K562 (cell line): ENCODE results near the gene ZBTB32. TPM values are rescaled to one million over a fixed set of nuclear protein-coding genes. Genes with fewer than 3 reads are reported as not detected.

ENCODE experiments used
- CBFB ChIP-seq: sonication (generic); formaldehyde crosslinking; IDR thresholded peaks from 2 replicates; pipeline ENCODE4 v1.4.0; 2020; ENCODE audit warnings: mild to moderate bottlenecking, missing genetic modification reagents
- DMBX1 ChIP-seq: fragments of 250-450 bp; sonication (Bioruptor Pico); IDR thresholded peaks from 2 replicates; pipeline ENCODE4 v1.8.0; 2022; ENCODE audit warnings: inconsistent platforms, mild to moderate bottlenecking, moderate library complexity, borderline replicate concordance
- FOXO4 ChIP-seq: fragments of 450-650 bp; formaldehyde crosslinking; IDR thresholded peaks from 2 replicates; pipeline ENCODE4 v1.4.0; 2020; ENCODE audit warnings: mild to moderate bottlenecking, moderate library complexity
- KAT2B ChIP-seq: IDR thresholded peaks from one replicate; pipeline ENCODE4 v1.6.1; 2012; ENCODE audit warnings: low read depth, mild to moderate bottlenecking, control low read depth, inconsistent platforms, low read length, moderate library complexity
- KAT7 ChIP-seq: sonication (generic); formaldehyde crosslinking; IDR thresholded peaks from 2 replicates; pipeline ENCODE4 v1.8.0; 2022; ENCODE audit warnings: missing genetic modification reagents, mild to moderate bottlenecking, borderline replicate concordance
- KDM4B ChIP-seq, 2 experiments: fragments of 450-650 bp in 1 of 2; sonication (generic) in 1 of 2; IDR thresholded peaks; 2 replicates each; pipeline ENCODE4 v1.6.1; 2016 to 2017; ENCODE audit warnings: borderline replicate concordance in 2 of 2, antibody characterized with exemption in 1 of 2, low read depth in 1 of 2, mild to moderate bottlenecking in 1 of 2
- L3MBTL2 ChIP-seq: fragments of 450-650 bp; IDR thresholded peaks from 2 replicates; pipeline ENCODE4 v1.6.1; 2016; ENCODE audit warnings: mild to moderate bottlenecking, moderate library complexity
- MED1 ChIP-seq: sonication (generic); formaldehyde crosslinking; IDR thresholded peaks from 2 replicates; pipeline ENCODE4 v1.8.1; 2023; ENCODE audit warnings: missing genetic modification reagents, borderline replicate concordance
- MYNN ChIP-seq, 2 experiments: sonication (generic); formaldehyde crosslinking in 1 of 2; IDR thresholded peaks; 2 replicates each; pipeline versions ENCODE4 v1.5.0 to v1.6.1; 2016 to 2020; ENCODE audit warnings: antibody characterized with exemption in 1 of 2, missing genetic modification reagents in 1 of 2
- PTBP1 ChIP-seq: fragments of 200-400 bp; formaldehyde crosslinking; IDR thresholded peaks from 2 replicates; pipeline ENCODE4 v1.6.1; 2017; ENCODE audit warnings: low read depth, low read length
- RHOXF2B ChIP-seq: fragments of 250-450 bp; sonication (Bioruptor Pico); conservative IDR thresholded peaks from 2 replicates; pipeline ENCODE4 v1.5.1; 2021
- SMAD4 ChIP-seq: fragments of 250-450 bp; sonication (Bioruptor Pico); conservative IDR thresholded peaks from 2 replicates; pipeline ENCODE4 v1.8.0; 2021; ENCODE audit warnings: inconsistent platforms, mild to moderate bottlenecking, moderate library complexity
- SMARCE1 ChIP-seq: fragments of 450-650 bp; IDR thresholded peaks from 2 replicates; pipeline ENCODE4 v1.7.1; 2016; ENCODE audit warnings: mild to moderate bottlenecking
- SRSF1 ChIP-seq: fragments of 200-400 bp; formaldehyde crosslinking; IDR thresholded peaks from 2 replicates; pipeline ENCODE4 v1.6.1; 2017; ENCODE audit warnings: mild to moderate bottlenecking, low read depth, low read length, moderate library complexity
- STAT5A ChIP-seq: IDR thresholded peaks from 2 replicates; pipeline ENCODE4 v1.6.1; 2012; ENCODE audit warnings: low read length, inconsistent platforms, borderline replicate concordance
- TAF9B ChIP-seq: fragments of 450-650 bp; IDR thresholded peaks from 2 replicates; pipeline ENCODE4 v1.6.1; 2018; ENCODE audit warnings: mild to moderate bottlenecking; ENCODE audit not compliant: partially characterized antibody
- TSC22D4 ChIP-seq: fragments of 450-650 bp; IDR thresholded peaks from 2 replicates; pipeline ENCODE4 v1.6.1; 2016; ENCODE audit warnings: missing genetic modification characterization, missing biosample characterization, control low read depth
- ZNF174 ChIP-seq: fragments of 250-450 bp; sonication (Bioruptor Pico); IDR thresholded peaks from 2 replicates; pipeline ENCODE4 v1.4.0; 2020; ENCODE audit warnings: mild to moderate bottlenecking
- ZNF23 ChIP-seq: fragments of 250-450 bp; sonication (Bioruptor Pico); IDR thresholded peaks from 2 replicates; pipeline ENCODE4 v1.4.0; 2020; ENCODE audit warnings: mild to moderate bottlenecking
- polyA plus RNA-seq, 8 experiments: library from polyadenylated mRNA; depleted of rRNA in 4 of 8; stranded (reverse) in 5 of 8; unstranded in 3 of 8; fragments of >200 nt; fragmentation: Nextera tagmentation in 2 of 8; fragmentation: Illumina TruSeq in 1 of 8; extraction: Ambion mirVana in 2 of 8; extraction: Trizol in 1 of 8; gene quantifications; 2 replicates each; pipeline versions ENCODE4 v1.2.1 to v1.2.3, GENCODE V29; 2011 to 2014; ENCODE audit warnings: inconsistent platforms in 1 of 8, missing spikeins in 1 of 8
- total RNA-seq, 7 experiments: library from RNA; depleted of rRNA in 6 of 7; stranded (reverse); fragments of >200 nt in 6 of 7; fragmentation: Illumina TruSeq in 2 of 7; extraction: Trizol in 2 of 7; gene quantifications; 2 replicates each; pipeline versions ENCODE4 v1.2.1 to v1.2.3, GENCODE V29; 2011 to 2021; ENCODE audit warnings: low replicate concordance in 1 of 7
- TF ChIP-seq, protein P1 (sequence below): sonication (generic); formaldehyde crosslinking; IDR thresholded peaks from 2 replicates; pipeline ENCODE4 v1.8.0; 2023; ENCODE audit warnings: missing genetic modification reagents, mild to moderate bottlenecking, borderline replicate concordance
- TF ChIP-seq, protein P2 (sequence below): fragments of 250-450 bp; sonication (Bioruptor Pico); IDR thresholded peaks from 2 replicates; pipeline ENCODE4 v1.6.1; 2021; ENCODE audit warnings: mild to moderate bottlenecking

ZBTB32 gene
- total and polyA plus RNA-seq, 9 of the 15 experiments (the other 6 are each of a cell fraction or from before 2014, with no cell fraction given): 0.20 TPM; not detected in 8

- TF ChIP-seq, protein P1, sequence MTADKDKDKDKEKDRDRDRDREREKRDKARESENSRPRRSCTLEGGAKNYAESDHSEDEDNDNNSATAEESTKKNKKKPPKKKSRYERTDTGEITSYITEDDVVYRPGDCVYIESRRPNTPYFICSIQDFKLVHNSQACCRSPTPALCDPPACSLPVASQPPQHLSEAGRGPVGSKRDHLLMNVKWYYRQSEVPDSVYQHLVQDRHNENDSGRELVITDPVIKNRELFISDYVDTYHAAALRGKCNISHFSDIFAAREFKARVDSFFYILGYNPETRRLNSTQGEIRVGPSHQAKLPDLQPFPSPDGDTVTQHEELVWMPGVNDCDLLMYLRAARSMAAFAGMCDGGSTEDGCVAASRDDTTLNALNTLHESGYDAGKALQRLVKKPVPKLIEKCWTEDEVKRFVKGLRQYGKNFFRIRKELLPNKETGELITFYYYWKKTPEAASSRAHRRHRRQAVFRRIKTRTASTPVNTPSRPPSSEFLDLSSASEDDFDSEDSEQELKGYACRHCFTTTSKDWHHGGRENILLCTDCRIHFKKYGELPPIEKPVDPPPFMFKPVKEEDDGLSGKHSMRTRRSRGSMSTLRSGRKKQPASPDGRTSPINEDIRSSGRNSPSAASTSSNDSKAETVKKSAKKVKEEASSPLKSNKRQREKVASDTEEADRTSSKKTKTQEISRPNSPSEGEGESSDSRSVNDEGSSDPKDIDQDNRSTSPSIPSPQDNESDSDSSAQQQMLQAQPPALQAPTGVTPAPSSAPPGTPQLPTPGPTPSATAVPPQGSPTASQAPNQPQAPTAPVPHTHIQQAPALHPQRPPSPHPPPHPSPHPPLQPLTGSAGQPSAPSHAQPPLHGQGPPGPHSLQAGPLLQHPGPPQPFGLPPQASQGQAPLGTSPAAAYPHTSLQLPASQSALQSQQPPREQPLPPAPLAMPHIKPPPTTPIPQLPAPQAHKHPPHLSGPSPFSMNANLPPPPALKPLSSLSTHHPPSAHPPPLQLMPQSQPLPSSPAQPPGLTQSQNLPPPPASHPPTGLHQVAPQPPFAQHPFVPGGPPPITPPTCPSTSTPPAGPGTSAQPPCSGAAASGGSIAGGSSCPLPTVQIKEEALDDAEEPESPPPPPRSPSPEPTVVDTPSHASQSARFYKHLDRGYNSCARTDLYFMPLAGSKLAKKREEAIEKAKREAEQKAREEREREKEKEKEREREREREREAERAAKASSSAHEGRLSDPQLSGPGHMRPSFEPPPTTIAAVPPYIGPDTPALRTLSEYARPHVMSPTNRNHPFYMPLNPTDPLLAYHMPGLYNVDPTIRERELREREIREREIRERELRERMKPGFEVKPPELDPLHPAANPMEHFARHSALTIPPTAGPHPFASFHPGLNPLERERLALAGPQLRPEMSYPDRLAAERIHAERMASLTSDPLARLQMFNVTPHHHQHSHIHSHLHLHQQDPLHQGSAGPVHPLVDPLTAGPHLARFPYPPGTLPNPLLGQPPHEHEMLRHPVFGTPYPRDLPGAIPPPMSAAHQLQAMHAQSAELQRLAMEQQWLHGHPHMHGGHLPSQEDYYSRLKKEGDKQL: no peak
- TF ChIP-seq TAF9B (no peak), RHOXF2B (CRISPR knock-in tag) (no peak), MYNN (IDR thresholded peaks at IDR 0.05) (no peak), MYNN (CRISPR knock-in tag; IDR thresholded peaks at IDR 0.05) (no peak), STAT5A (no peak), FOXO4 (no peak), TSC22D4 (no peak), SMARCE1 (no peak), ZNF23 (CRISPR knock-in tag) (no peak), SRSF1 (no peak), MED1 (CRISPR knock-in tag) (no peak), KAT2B (no peak), PTBP1 (no peak), DMBX1 (CRISPR knock-in tag) (no peak), ZNF174 (CRISPR knock-in tag) (no peak), SMAD4 (CRISPR knock-in tag) (no peak), KAT7 (CRISPR knock-in tag) (no peak; the same call in 1 of the 2 replicates), L3MBTL2 (peak; percentile 63), KDM4B (IDR thresholded peaks at IDR 0.05; ENCODE audit: borderline replicate concordance in 2 of 2, low read depth in 1 of 2) (no peak; a peak in 1 of 4 replicates), CBFB (CRISPR knock-in tag) (no peak)
- TF ChIP-seq, protein P2, sequence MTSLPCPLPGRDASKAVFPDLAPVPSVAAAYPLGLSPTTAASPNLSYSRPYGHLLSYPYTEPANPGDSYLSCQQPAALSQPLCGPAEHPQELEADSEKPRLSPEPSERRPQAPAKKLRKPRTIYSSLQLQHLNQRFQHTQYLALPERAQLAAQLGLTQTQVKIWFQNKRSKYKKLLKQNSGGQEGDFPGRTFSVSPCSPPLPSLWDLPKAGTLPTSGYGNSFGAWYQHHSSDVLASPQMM (CRISPR knock-in tag): no peak
These were observed 44.0 kb downstream of the ZBTB32 start, which contains the start of gene LIN37 (continued) for GRCh38 chr19:35748106-35749020.
